ENCODE data around the gene KLF11. TPM values are rescaled to one million over a fixed set of nuclear protein-coding genes. Genes with fewer than 3 reads are reported as not detected.

Gene KLF11
- total RNA-seq, 4 donors from 2014 or later, result 42.5 to 86.1 (median 61.2) TPM

DNA sequence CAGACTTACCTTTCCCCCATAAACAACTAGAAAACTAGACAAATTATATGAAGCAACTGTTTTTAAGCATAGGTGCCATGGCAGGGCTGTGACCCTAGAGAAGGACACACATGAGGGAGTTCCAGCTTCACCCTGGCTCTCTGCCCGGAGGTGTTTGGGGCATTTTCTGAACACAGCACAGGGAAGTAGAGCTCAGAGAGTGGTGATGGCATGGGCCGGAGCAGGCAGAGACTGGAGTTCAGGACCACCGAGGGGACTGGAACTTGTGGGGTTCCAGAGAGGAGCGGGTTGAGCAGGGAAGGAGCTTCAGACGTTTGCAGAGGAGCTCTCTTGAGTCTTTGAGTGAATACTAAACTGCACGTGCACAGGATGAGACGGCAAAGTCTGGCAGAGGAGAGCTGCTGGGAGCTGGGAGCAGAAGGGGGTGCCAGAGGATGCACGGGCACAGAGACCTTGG lies 26.5 kb upstream of the KLF11 start:
- 83% methylated on average over 8 of the region's 8 CpGs for WGBS, 2 donors
- TF ChIP-seq CTCF (IDR thresholded peaks at IDR 0.05), result no peak
- no peak for TF ChIP-seq POLR2A (IDR thresholded peaks at IDR 0.05)
- H3K4me3 ChIP-seq (ENCODE audit: low read depth, poor library complexity, severe bottlenecking), result no peak overlapping the region
- intact Hi-C loops (cut with DNase I; ENCODE audit: low total_unique reads), result no loop called here
- DNase-seq (ENCODE audit: low spot score in 2 of 2), result no peak

GRCh38 chr2:10017313-10017941 lies 25.9 kb upstream of the KLF11 start:
- TF ChIP-seq CTCF (IDR thresholded peaks at IDR 0.05) (no peak), POLR2A (IDR thresholded peaks at IDR 0.05) (no peak)
- no peak overlapping the region for H3K4me3 ChIP-seq (ENCODE audit: low read depth, poor library complexity, severe bottlenecking)
- intact Hi-C loops (cut with DNase I; ENCODE audit: low total_unique reads), result no loop called here
- 81 to 86% methylated on average over 5 of the region's 5 CpGs for WGBS, 2 donors
- no peak for DNase-seq (ENCODE audit: low spot score in 2 of 2)

GRCh38 chr2:10019174-10019573 lies 24.2 kb upstream of the KLF11 start:
- intact Hi-C loops (cut with DNase I; ENCODE audit: low total_unique reads), result no loop called here
- no peak for DNase-seq (ENCODE audit: low spot score in 2 of 2)
- WGBS, 2 donors, result 30 to 45% methylated on average over 8 of the region's 8 CpGs
- TF ChIP-seq CTCF (IDR thresholded peaks at IDR 0.05) (no peak), POLR2A (IDR thresholded peaks at IDR 0.05) (no peak)
- no peak overlapping the region for H3K4me3 ChIP-seq (ENCODE audit: low read depth, poor library complexity, severe bottlenecking)

- TF ChIP-seq POLR2A (IDR thresholded peaks at IDR 0.05), result no peak
- no peak for TF ChIP-seq CTCF (IDR thresholded peaks at IDR 0.05)
- DNase-seq (ENCODE audit: low spot score in 2 of 2), result no peak
- WGBS, 2 donors, result 90 to 92% methylated on average over 26 to 27 of the region's 27 CpGs
- no peak overlapping the region for H3K4me3 ChIP-seq (ENCODE audit: low read depth, poor library complexity, severe bottlenecking)
- intact Hi-C loops (cut with DNase I; ENCODE audit: low total_unique reads), result no loop called here
Observed at GRCh38 chr2:10019602-10020400, 23.5 kb upstream of the KLF11 start.

DNA sequence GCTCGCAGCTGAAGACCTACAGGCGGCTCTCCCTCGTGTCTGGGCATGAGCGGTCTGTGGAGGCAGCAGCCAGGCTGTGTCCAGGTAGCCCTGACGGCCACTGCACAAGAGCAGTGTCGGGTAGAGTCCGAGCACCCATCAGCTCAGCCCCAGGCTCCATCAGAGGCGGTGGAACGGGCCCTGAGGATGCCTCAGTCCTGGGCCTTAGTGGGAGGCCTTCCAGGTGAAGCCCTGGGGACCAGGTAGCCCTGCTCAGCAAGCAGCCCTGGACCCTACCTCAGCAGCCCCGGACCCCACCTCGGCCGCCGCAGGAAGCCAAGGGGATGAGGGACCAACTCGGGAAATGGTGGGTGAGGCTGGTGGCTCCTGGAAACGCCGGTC lies 21.3 kb upstream of the KLF11 start:
- intact Hi-C loops (cut with DNase I; ENCODE audit: low total_unique reads), result no loop called here
- 78 to 83% methylated on average over 8 to 13 of the region's 16 CpGs for WGBS, 2 donors
- H3K4me3 ChIP-seq (ENCODE audit: low read depth, poor library complexity, severe bottlenecking), result no peak overlapping the region
- no peak for DNase-seq (ENCODE audit: low spot score in 2 of 2)
- TF ChIP-seq CTCF (IDR thresholded peaks at IDR 0.05) (no peak), POLR2A (IDR thresholded peaks at IDR 0.05) (no peak)

All from lower leg skin (tissue), 4 donors.